Pons (tissue), 1 donor: Measurements from ENCODE around the gene UTP4.
A peak's percentile ranks its signal among the peaks of the same experiment; 100 is the strongest.

Experiments
- DNase-seq: peaks from one replicate; pipeline ENCODE4 v3.0.0-alpha.2; 2016; ENCODE audit warnings: low spot score

The UTP4 gene

DNA sequence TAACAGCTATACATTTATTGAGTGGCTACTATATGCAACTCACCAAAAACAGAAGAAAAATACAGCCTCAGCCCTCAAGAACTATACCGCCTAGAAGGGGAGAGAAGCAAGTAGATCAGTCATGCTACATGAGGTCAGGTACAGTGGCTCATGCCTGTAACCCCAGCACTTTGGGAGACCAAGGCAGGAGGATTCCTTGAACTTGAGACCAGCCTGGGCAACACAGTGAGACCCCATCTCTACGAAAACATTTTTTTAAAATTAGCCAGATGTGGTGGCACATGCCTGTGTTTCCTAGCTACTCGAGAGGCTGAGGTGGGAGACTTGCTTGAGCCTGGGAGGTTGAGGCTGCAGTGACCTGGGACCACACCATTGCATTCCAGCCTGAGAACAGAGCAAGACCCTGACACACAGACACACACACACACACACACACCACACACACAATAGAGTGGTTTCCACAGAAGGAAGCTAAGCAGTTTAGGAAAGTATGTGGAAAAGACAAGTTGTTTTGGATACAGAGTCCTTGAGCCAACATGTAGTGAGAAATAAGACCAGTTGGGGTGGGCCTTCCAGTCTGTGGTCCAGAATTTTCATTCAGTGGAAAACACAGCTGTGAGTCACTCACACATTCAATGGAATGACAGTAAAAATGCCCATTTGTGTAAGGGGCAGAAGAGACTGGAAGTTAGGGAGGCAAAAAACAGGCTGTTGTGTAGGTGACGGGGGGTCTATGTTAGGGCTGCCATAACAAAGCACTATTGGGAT lies 43.8 kb downstream of the UTP4 start:
- DNase-seq: no peak

- DNase-seq: peak; percentile 58
These were observed 47.0 kb downstream of the UTP4 start for GRCh38 chr16:69179328-69180010.

DNA sequence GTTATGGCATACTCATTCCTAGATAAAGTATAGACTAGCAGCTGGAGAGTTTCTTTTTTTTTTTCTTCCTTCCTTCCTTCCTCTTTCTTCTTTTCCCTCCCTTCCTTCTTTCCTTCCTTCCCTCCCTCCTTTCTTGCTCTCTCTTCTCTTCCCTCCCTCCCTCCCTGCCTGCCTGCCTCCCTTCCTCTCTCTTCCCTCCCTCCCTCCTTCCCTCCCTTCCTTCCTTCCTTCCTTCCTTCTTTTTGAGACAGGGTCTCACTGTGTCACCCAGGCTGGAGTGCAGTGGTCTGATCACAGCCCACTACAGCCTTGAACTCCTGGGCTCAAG lies 47.5 kb downstream of the UTP4 start:
- no peak for DNase-seq

- DNase-seq: no peak
These were observed 50.4 kb downstream of the UTP4 start for GRCh38 chr16:69182730-69183416.

DNA sequence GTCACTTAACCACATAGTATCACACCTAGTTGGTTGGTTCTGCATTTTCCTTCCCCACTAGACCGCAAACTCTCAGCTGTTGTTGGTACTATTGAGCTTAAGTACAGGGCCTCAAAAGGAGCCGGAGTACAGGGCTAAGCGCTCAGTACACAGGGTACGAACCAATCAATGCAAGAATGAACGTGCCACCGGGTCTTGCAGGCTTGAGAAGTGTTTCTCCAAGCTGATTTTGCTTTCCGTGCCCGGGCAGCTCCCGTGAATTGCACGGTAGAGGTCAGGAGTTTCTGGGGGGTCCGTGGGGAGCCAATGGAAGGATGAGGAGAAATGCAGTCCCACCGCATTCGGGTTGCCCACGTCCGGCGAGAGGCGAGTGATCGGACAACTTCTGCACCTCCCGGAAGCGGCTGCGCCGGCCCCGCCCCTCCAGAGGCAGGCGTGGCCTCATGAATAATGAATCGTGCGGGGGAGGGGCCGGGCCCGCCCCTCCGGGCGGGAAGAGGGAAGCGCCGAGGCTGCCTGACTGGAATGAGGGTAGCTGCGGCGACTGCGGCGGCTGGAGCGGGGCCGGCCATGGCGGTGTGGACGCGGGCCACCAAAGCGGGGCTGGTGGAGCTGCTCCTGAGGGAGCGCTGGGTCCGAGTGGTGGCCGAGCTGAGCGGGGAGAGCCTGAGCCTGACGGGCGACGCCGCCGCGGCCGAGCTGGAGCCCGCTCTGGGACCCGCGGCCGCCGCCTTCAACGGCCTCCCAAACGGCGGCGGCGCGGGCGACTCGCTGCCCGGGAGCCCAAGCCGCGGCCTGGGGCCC lies 54.4 kb downstream of the UTP4 start, which contains the start of gene SNTB2:
TSS of gene SNTB2 (plus strand) at position 523 of the 804 bp plus-strand sequence. CDS start at position 526, 3 bp downstream.
- DNase-seq: peak; percentile 91

- peak; percentile 17 for DNase-seq
These were observed 55.2 kb downstream of the UTP4 start for GRCh38 chr16:69187446-69188235.

DNA sequence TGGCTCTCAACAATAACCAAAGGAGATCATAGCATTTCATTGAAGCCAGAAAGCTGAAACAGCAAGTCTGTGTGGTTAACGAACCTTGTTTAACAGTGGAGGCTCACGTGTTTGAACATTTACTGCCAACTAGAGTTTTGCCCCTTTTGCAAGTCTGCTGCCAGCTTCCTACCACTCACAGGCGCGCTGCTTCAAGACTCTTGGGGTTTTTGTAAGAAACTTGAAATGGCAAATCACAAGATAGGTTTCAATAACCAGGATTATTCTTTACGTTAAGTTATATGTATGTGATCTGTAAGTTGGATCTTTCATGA lies 55.7 kb downstream of the UTP4 start:
- DNase-seq: peak; percentile 49

DNA sequence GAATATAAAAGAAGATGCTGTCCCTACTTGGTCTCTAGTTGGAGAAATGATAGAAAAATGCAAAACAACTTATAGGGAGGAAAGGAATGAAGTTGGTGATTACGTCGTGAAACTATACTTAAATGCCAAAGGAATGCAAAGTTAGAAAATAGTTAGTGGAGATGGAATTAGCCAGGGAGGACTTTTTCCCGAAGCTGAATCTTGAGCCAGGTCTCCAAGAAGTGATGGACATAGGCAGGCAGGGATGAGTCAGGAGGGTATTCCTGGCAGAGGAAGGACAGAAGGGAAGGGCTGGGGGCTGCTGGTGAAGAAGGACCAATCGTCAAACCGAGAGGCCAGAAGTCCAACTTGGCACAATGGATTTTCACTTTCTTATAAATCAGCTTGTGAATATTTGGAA lies 56.3 kb downstream of the UTP4 start:
- no peak for DNase-seq

GRCh38 chr16:69190046-69190588 lies 57.7 kb downstream of the UTP4 start:
- DNase-seq: no peak

DNA sequence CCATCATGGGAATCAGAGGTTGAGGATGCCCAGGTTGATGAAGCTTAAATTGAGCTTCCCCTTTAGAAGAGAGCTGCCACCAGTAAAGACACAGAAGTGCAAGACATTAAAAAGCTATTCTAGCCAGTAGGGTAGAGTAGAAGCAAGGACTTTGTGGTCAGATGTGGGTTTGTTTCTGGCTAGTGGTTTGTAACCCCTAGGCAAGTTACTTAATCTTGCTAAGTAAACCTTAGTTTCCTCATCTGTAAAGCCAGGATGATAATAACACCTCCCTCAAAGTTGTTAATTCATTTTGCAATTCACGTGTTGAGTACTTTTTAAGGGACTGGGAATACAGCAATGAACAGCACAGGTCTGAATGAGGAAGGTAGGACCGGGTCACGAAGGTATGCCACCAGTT lies 58.1 kb downstream of the UTP4 start:
- no peak for DNase-seq

DNA sequence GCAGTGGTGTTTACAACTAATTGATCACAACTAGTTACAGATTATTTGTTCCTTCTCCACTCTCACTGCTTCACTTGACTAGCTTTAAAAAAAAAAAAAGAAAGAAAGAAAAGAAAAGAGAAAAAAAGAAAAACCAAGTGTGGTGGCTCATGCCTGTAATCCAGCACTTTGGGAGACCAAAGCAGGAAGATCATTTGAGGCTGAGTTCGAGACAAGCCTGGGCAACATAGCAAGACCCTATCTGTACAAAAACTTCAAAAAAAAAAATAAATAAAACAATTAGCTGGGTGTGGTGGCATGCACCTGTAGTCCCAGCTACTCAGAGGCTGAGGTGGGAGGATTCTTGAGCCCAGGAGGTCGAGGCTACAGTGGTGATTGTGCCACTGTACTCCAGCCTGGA lies 58.7 kb downstream of the UTP4 start:
- no peak for DNase-seq

GRCh38 chr16:69193855-69194254 lies 61.4 kb downstream of the UTP4 start:
- no peak for DNase-seq

DNA sequence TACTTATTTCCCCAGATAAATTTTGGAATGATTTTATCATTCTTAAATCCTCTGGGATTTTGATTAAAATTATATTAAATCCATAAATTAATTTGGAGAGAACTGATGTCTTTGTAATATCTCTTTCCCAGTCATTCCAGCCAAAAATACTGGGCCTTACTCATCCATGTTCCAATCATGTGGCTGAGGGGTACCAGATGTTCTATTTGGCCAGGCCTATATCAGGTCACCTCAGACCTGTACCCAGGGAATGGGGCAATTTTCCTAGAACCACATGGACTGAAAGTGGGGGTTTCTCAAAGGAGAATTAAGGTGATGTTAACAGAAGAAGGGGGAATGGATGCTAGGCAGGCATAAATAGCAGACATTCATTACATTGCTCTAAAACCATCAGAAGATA lies 62.0 kb downstream of the UTP4 start:
- no peak for DNase-seq

DNA sequence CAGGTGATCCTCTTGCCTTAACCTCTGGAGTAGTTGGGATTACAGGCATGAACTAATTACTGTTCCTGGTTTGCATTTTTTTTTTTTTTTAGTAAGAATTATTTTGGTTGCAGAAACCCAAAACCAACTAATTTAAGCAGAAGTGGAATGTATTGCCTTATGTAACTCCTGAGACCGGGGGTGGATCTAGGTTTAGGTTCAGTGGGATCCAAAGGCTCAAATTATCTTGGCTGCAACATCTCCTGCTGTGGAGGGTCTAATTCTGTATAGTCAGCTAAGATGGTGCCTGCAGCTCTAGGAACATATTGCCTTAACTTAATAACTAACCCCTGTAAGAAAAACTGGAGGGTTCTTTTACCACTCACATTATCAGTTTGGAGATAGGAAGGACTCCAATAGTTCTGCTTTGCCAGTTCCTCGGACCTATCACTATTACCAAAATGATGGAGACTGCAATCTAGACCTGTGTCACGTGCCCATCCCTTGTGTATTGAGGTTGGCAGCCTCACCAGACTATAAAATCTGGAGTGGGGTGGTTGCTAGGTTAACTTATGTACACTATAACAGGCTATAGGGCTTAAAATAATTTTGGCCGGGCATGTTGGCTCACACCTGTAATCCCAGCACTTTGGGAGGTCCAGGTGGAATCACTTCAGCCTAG lies 63.0 kb downstream of the UTP4 start:
- DNase-seq: no peak

DNA sequence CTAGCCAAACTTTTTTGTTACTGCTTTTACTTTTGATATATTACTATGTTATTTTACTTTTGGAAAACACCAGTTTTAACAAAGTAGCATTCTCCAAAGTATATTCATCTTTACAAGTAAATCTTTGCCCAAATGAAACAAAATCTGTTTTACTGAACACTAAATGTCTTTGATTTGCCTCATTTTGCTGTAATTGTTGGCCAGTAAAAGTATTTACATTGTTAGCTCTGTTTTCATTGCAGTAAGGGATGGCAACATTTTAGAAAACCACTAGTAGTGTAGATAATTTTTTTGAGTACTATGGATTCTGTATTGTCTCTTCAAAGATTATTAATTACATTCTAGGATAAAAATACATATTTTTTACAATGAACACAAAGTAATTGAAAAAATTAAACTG lies 65.1 kb downstream of the UTP4 start:
- DNase-seq: no peak

DNA sequence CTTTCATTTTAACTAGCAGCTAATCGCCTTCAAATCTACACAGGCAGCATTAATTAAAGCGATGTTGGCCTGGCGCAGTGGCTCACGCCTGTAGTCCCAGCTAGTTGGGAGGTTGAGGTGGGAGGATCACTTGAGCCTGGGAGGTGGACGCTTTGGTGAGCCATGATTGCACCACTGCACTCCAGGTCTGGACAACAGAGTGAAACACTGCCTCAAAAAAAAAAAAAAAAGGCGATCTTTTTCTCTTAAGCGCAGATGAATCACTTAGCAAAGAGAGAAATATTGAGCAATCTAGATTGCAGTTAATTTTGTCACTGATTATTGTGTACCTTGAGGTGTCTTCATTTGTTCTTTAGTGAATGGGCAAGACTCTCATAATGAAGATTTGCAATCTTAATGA lies 66.9 kb downstream of the UTP4 start:
- no peak for DNase-seq

- DNase-seq: no peak
These were observed 68.8 kb downstream of the UTP4 start for GRCh38 chr16:69201291-69201690.

DNA sequence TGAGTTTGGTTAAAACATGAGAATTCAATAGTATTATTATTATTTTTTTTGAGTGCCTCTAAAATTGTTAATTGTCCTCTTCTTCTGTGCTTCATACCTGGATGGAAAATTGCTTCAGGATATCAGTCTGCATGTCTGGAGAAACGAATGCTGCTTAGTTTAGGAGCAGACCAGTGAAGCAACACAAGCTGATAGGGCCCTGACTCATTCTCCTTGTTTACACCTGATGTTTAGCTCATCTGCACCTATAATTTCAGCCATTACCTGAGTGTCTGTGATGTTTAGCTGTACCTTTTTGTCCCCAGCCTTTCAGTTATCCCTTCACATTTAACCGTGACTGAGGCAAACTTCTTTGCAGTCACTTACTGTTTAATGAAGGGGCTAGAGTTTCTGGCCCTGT lies 69.3 kb downstream of the UTP4 start:
- no peak for DNase-seq

- DNase-seq: peak; percentile 22
These were observed 71.7 kb downstream of the UTP4 start for GRCh38 chr16:69204172-69204571.

DNA sequence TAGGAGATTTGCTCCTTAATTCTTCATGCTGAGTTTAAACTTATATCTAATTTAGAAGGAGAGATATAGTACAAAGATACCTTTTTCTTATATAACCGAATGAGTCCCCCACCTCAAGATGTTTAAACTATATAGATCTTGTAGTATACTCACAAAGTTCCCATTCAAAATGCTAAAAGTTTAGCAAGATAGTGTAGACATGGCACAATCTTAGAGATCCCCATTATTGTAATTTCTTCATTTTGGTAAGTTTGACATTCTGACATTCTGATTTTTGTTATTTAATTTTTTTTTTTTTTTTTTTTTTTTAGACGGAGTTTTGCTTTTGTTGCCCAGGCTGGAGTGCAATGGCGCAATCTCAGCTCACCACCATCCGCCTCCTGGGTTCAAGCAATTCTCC lies 77.3 kb downstream of the UTP4 start:
- DNase-seq: no peak

DNA sequence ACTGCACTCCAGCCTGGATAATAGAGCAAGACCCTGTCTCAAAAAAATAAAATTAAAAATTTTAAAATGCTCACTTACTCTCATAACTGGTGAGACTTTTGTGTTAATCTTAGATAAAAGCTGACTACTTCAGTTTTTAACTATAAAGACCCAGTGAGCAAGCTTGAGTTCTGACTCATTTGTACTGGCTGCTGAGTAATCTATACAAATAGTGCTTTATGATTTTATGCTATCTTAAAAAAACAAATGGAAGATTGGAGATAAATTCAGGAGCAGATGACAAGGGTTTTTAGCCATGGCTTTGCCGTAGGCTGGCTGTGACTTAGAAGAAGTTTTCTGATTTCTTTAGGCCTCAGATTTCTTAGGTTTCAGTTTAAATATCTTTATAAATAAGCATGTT lies 85.0 kb downstream of the UTP4 start:
- no peak for DNase-seq
